ENCODE measurements around the gene SRPX2.
"Not testable (repeated sequence)": the region's sequence is repeated elsewhere in the genome, so short reads cannot be mapped to it uniquely, and the experiment has no call there.

Gene SRPX2

DNA sequence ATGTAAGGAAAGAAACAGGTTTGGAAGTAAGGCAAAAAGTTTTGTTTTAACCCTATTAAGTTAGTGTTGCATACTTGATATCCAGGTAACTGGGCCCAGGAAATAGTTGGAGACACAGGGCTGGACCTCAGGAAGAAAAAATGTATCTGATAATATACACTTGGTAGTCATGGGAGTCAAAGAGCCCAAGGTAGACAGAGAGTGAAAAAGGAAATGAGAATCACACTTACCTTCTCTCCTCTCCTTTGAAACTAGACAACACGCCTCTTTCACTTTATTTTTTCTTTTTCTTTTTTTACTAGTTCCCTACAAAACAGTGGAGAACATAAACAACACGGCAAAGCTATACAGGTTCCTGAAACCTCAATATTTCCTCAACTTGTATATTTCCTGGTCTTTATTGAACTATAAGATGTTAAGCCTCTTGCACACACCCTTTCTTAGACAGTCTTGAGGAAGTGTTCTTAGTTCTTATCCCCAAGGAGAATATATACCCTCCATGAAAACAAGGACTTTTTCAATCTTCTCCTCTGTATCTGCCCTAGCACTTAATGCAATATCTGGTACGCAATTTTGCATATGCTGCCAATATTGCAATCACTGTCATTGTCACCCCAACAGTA lies 60.7 kb downstream of the SRPX2 start:
- no peak for DNase-seq

GRCh38 chrX:100710816-100711215 lies 66.8 kb downstream of the SRPX2 start:
- DNase-seq: no peak

GRCh38 chrX:100717363-100717762 lies 73.4 kb downstream of the SRPX2 start:
- DNase-seq: no peak

DNA sequence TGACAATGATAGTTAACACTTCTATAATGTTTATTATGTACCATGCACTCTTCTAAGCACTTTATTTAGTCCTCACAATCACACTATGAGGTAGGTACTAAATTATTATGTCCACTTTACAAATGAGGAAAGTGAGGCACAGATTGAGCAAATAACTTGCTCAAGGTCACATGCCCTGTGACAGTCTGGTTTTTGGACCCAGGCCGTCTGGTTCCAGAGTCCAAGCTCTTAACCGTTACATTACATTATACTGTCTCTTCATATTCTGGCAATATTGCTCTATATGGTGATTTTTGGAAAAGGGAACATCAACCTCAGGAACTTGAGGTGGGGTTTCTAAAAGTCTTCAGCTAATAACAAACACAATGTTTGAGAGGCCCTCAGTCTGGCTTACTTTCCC lies 75.1 kb downstream of the SRPX2 start:
- DNase-seq: no peak

GRCh38 chrX:100720301-100720700 lies 76.3 kb downstream of the SRPX2 start:
- no peak for DNase-seq

DNA sequence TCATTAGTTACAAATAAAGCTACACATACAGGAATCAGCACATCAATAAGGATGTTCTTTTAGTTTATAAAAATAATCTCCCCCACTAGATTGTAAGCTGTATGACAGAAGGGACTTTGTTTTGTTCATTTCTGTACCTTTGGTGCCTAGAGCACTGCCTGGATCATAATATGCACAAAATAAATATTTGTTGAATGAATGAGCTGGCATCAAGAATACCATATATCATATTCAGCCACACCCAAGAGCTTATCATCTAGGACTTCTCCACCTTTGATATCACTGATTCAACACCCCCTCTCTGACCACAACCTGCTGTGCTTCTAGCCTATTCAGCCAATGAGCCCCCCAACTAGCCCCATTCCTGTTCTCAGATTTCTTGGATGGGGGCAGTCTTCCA lies 77.3 kb downstream of the SRPX2 start:
- DNase-seq: no peak

DNA sequence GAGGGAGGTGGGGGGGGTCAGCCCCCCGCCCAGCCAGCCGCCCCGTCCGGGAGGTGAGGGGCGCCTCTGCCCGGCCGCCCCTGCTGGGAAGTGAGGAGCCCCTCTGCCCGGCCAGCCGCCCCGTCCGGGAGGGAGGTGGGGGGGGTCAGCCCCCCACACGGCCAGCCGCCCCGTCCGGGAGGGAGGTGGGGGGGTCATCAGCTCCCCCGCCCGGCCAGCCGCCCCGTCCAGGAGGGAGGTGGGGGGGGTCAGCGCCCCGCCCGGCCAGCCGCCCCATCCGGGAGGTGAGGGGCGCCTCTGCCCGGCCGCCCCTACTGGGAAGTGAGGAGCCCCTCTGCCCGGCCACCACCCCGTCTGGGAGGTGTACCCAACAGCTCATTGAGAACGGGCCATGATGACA lies 80.0 kb downstream of the SRPX2 start:
- not testable (repeated sequence) for DNase-seq

Measured in fibroblast of skin of right biceps (primary cell).